ENCODE measurements around the gene FAM50A.

FAM50A gene

GRCh38 chrX:154471839-154472684 is 28.1 kb downstream of the FAM50A start:
- Histone ChIP-seq H3K4me3 (ENCODE audit: insufficient read depth, low read length, poor library complexity, severe bottlenecking) (no peak overlapping the region), H3K9me2 (replicated peaks; ENCODE audit: insufficient read depth, low read length) (no peaks in the 10 kb centered on the region), H3K9ac (ENCODE audit: low read length) (no peak overlapping the region), H3K27ac (ENCODE audit: low read depth, low read length) (no peak overlapping the region), H3K27me3 (ENCODE audit: low read length) (no peaks in the 10 kb centered on the region), H2AFZ (ENCODE audit: low read depth, low read length, severe bottlenecking) (no peak overlapping the region), H3F3A (ENCODE audit: insufficient read depth) (peaks cover 1% of the 10 kb centered on the region; the same call in 1 of the 2 replicates), H3K9me3 (ENCODE audit: insufficient read depth, low read length) (no peaks in the 10 kb centered on the region), H3K36me3 (ENCODE audit: low read length) (no peaks in the 10 kb centered on the region), H3K79me2 (ENCODE audit: insufficient read depth, low read length) (no peaks in the 10 kb centered on the region), H3K4me2 (ENCODE audit: low read depth, low read length, poor library complexity, severe bottlenecking) (no peak overlapping the region), H4K20me1 (ENCODE audit: low read depth, low read length) (no peaks in the 10 kb centered on the region)
- no peak for TF ChIP-seq EZH2phosphoT487 (conservative IDR thresholded peaks at IDR 0.05; ENCODE audit: low read length)
- TF ChIP-seq, protein P1, sequence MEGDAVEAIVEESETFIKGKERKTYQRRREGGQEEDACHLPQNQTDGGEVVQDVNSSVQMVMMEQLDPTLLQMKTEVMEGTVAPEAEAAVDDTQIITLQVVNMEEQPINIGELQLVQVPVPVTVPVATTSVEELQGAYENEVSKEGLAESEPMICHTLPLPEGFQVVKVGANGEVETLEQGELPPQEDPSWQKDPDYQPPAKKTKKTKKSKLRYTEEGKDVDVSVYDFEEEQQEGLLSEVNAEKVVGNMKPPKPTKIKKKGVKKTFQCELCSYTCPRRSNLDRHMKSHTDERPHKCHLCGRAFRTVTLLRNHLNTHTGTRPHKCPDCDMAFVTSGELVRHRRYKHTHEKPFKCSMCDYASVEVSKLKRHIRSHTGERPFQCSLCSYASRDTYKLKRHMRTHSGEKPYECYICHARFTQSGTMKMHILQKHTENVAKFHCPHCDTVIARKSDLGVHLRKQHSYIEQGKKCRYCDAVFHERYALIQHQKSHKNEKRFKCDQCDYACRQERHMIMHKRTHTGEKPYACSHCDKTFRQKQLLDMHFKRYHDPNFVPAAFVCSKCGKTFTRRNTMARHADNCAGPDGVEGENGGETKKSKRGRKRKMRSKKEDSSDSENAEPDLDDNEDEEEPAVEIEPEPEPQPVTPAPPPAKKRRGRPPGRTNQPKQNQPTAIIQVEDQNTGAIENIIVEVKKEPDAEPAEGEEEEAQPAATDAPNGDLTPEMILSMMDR (IDR thresholded peaks at IDR 0.05; ENCODE audit: insufficient read depth, low read length, poor library complexity, severe bottlenecking) = no peak

GRCh38 chrX:154472685-154473632 is 29.0 kb downstream of the FAM50A start:
- Histone ChIP-seq H3K4me3 (ENCODE audit: insufficient read depth, low read length, poor library complexity, severe bottlenecking) (no peak overlapping the region), H3K4me2 (ENCODE audit: low read depth, low read length, poor library complexity, severe bottlenecking) (no peak overlapping the region), H3K27ac (ENCODE audit: low read depth, low read length) (no peak overlapping the region), H3K36me3 (ENCODE audit: low read length) (no peaks in the 10 kb centered on the region), H3K79me2 (ENCODE audit: insufficient read depth, low read length) (no peaks in the 10 kb centered on the region), H3F3A (ENCODE audit: insufficient read depth) (peaks cover 10% of the 10 kb centered on the region; the same call in 1 of the 2 replicates), H3K9ac (ENCODE audit: low read length) (no peak overlapping the region), H2AFZ (ENCODE audit: low read depth, low read length, severe bottlenecking) (no peak overlapping the region), H4K20me1 (ENCODE audit: low read depth, low read length) (no peaks in the 10 kb centered on the region), H3K9me3 (ENCODE audit: insufficient read depth, low read length) (no peaks in the 10 kb centered on the region), H3K27me3 (ENCODE audit: low read length) (no peaks in the 10 kb centered on the region), H3K9me2 (replicated peaks; ENCODE audit: insufficient read depth, low read length) (no peaks in the 10 kb centered on the region)
- TF ChIP-seq, protein P1 (IDR thresholded peaks at IDR 0.05; ENCODE audit: insufficient read depth, low read length, poor library complexity, severe bottlenecking) = no peak
- no peak for TF ChIP-seq EZH2phosphoT487 (conservative IDR thresholded peaks at IDR 0.05; ENCODE audit: low read length)

DNA sequence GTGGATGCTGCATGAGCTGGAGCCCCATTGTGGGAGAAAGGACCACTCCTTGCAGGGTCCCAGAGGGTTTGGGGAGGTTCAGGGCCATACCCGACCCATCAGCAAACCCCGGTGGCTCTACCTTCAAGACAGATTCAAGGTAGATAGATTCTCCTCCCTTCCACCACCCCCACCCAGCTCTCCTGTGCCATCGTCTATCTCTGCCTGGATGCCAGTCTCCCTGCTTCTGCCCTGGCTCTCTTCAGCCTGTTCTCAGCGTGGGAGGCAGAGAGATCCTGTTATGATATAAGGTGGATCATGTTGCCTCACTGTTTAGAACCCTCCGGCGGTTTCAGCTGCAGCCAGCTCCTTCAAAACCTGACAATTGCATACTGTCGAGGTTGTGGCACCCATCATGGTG is 29.7 kb downstream of the FAM50A start:
- Histone ChIP-seq H3F3A (ENCODE audit: insufficient read depth) (peaks cover 10% of the 10 kb centered on the region; the same call in 1 of the 2 replicates), H3K9me3 (ENCODE audit: insufficient read depth, low read length) (no peaks in the 10 kb centered on the region), H3K36me3 (ENCODE audit: low read length) (no peaks in the 10 kb centered on the region), H3K4me2 (ENCODE audit: low read depth, low read length, poor library complexity, severe bottlenecking) (no peak overlapping the region), H3K79me2 (ENCODE audit: insufficient read depth, low read length) (no peaks in the 10 kb centered on the region), H4K20me1 (ENCODE audit: low read depth, low read length) (no peaks in the 10 kb centered on the region), H3K9me2 (replicated peaks; ENCODE audit: insufficient read depth, low read length) (no peaks in the 10 kb centered on the region), H3K9ac (ENCODE audit: low read length) (no peak overlapping the region), H3K27ac (ENCODE audit: low read depth, low read length) (no peak overlapping the region), H3K4me3 (ENCODE audit: insufficient read depth, low read length, poor library complexity, severe bottlenecking) (no peak overlapping the region), H2AFZ (ENCODE audit: low read depth, low read length, severe bottlenecking) (no peak overlapping the region), H3K27me3 (ENCODE audit: low read length) (no peaks in the 10 kb centered on the region)
- TF ChIP-seq EZH2phosphoT487 (conservative IDR thresholded peaks at IDR 0.05; ENCODE audit: low read length) = no peak
- TF ChIP-seq, protein P1 (IDR thresholded peaks at IDR 0.05; ENCODE audit: insufficient read depth, low read length, poor library complexity, severe bottlenecking) = no peak
